Common myeloid progenitor, CD34-positive (primary cell): ENCODE measurements around the gene C11orf21.

Source experiments
- CTCF ChIA-PET: fragments of 350-600 bp; sonication (Branson Sonifier 250); formaldehyde crosslinking; loops from one replicate; lab custom pipeline; 2021; ENCODE audit warnings: antibody characterized with exemption; lab: Charles Lee
- POLR2A ChIA-PET: fragments of 350-600 bp; sonication (Branson Sonifier 250); formaldehyde crosslinking; loops from one replicate; lab custom pipeline; 2021; ENCODE audit warnings: antibody characterized with exemption; lab: Charles Lee
- DNase-seq, 3 donors: peaks; one replicate each; pipeline versions ENCODE4 v3.0.0 to v3.0.0-alpha.2; 2013
- H3K27ac ChIP-seq, 2 experiments: 1 replicate in 1 of 2; 2 replicates in 1 of 2; pipeline ENCODE4 v1.7.0; 2013; ENCODE audit warnings: inconsistent platforms in 2 of 2, low read length in 2 of 2, mild to moderate bottlenecking in 2 of 2, low read depth in 1 of 2, moderate library complexity in 1 of 2; ENCODE audit not compliant: severe bottlenecking in 2 of 2, insufficient read depth in 1 of 2, poor library complexity in 1 of 2
- H3K27me3 ChIP-seq, 5 experiments: replicated peaks in 2 of 5; 1 replicate in 3 of 5; 2 replicates in 2 of 5; pipeline versions ENCODE4 v1.6.1 to v1.7.0; 2013; ENCODE audit warnings: low read length in 4 of 5, mild to moderate bottlenecking in 2 of 5, moderate library complexity in 2 of 5, inconsistent platforms in 1 of 5; ENCODE audit not compliant: insufficient read depth in 5 of 5, control insufficient read depth in 4 of 5
- H3K36me3 ChIP-seq, 4 experiments: 1 replicate in 2 of 4; 2 replicates in 2 of 4; pipeline versions ENCODE4 v1.6.1 to v1.7.0; 2013; ENCODE audit warnings: low read length in 3 of 4, control low read depth in 1 of 4, mild to moderate bottlenecking in 1 of 4; ENCODE audit not compliant: control insufficient read depth in 4 of 4, insufficient read depth in 4 of 4
- H3K4me1 ChIP-seq, 4 experiments: 1 replicate in 3 of 4; 2 replicates in 1 of 4; pipeline versions ENCODE4 v1.6.1 to v1.7.1; 2013; ENCODE audit warnings: low read length in 3 of 4, mild to moderate bottlenecking in 3 of 4, control low read depth in 1 of 4, inconsistent platforms in 1 of 4, moderate library complexity in 1 of 4; ENCODE audit not compliant: control insufficient read depth in 4 of 4, insufficient read depth in 4 of 4; ENCODE audit errors: control extremely low read depth in 1 of 4
- H3K4me3 ChIP-seq, 7 experiments: 1 replicate in 4 of 7; 2 replicates in 3 of 7; pipeline versions ENCODE4 v1.5.1 to v1.7.0; 2013; ENCODE audit warnings: mild to moderate bottlenecking in 7 of 7, low read length in 6 of 7, moderate library complexity in 6 of 7, inconsistent platforms in 2 of 7, low read depth in 2 of 7, control low read depth in 1 of 7; ENCODE audit not compliant: insufficient read depth in 4 of 7, control insufficient read depth in 1 of 7; ENCODE audit errors: extremely low read depth in 1 of 7
- H3K9me3 ChIP-seq, 5 experiments: 1 replicate in 4 of 5; 2 replicates in 1 of 5; pipeline versions ENCODE4 v1.6.1 to v1.7.1; 2013; ENCODE audit warnings: low read length in 4 of 5, mild to moderate bottlenecking in 2 of 5, inconsistent platforms in 1 of 5, low read depth in 1 of 5, moderate library complexity in 1 of 5; ENCODE audit not compliant: control insufficient read depth in 4 of 5, insufficient read depth in 2 of 5; ENCODE audit errors: control extremely low read depth in 1 of 5
- WGBS: methylation state at CpG from one replicate; pipeline ENCODE4 v1.1.5; 2013; ENCODE audit not compliant: insufficient coverage; 5-methylcytosine and 5-hydroxymethylcytosine counted together

The C11orf21 gene

DNA sequence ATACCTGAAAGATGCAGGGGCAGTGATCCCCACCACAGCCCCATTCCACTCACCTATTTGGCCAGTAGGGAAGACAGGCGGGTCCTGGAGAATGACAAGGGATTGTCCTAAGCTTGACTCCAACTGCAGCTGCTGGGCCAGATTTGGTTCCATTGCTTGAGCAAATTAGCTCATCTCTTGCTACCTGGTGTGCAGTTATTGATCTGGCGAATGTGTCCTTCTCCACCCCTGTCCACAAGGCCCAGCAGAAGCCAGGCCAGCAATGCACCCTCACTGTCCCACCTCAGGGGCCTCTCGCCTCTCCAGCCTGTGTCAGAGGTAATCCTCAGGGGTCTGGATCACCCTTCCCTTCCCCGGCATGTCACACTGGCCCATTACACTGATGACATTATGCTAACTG is 23.4 kb upstream of the C11orf21 start:
- Histone ChIP-seq H3K27ac (no peak overlapping the region), H3K4me3 (no peak overlapping the region), H3K27me3 (peaks cover 0 to 30% (median 7%) of the 10 kb centered on the region in 5 experiments), H3K9me3 (peaks cover 0 to 5% (median 1%) of the 10 kb centered on the region in 5 experiments), H3K4me1 (no peaks in the 10 kb centered on the region), H3K36me3 (no peaks in the 10 kb centered on the region)
- WGBS = 100% methylated on average over 2 of the region's 4 CpGs
- POLR2A ChIA-PET = interaction anchor here (0.5 kb wide), 2 partner anchors 20 to 1180 kb away, joined by 3 to 5 read pairs; no protein-coding TSS in a partner anchor
- DNase-seq = no peak
- CTCF ChIA-PET = interaction anchor here (0.9 to 1.1 kb wide), 2 partner anchors 19 to 20 kb away, joined by 3 to 4 read pairs; no protein-coding TSS in a partner anchor

GRCh38 chr11:2321311-2321683 is 19.6 kb upstream of the C11orf21 start:
- peaks cover 0 to 9% (median 2%) of the 10 kb centered on the region in 5 experiments for H3K27me3 ChIP-seq
- ChIA-PET CTCF (interaction anchor here (1.0 to 1.6 kb wide), 3 partner anchors 10 to 98 kb away, joined by 3 to 6 read pairs (median 3); partner anchors contain the start of genes C11orf21 and TSPAN32), POLR2A (no interaction called here)
- WGBS = 80% methylated on average over 5 of the region's 6 CpGs
- no peak for DNase-seq
- H3K4me3 ChIP-seq = no peak overlapping the region
- H3K27ac ChIP-seq = no peak overlapping the region
- H3K36me3 ChIP-seq = peaks cover 0 to 6% (median 0%) of the 10 kb centered on the region in 4 experiments
- peaks cover 0 to 5% (median 1%) of the 10 kb centered on the region in 5 experiments for H3K9me3 ChIP-seq
- peaks cover 0 to 2% (median 0%) of the 10 kb centered on the region in 4 experiments for H3K4me1 ChIP-seq

GRCh38 chr11:2320568-2321310 is 19.0 kb upstream of the C11orf21 start:
- DNase-seq = no peak
- peaks cover 0 to 7% (median 0%) of the 10 kb centered on the region in 4 experiments for H3K36me3 ChIP-seq
- peaks cover 0 to 6% (median 1%) of the 10 kb centered on the region in 4 experiments for H3K4me1 ChIP-seq
- peaks cover 0 to 8% (median 2%) of the 10 kb centered on the region in 5 experiments for H3K27me3 ChIP-seq
- ChIA-PET CTCF (interaction anchor here (1.0 to 5.4 kb wide), 4 partner anchors 9 to 99 kb away, joined by 3 to 31 read pairs (median 6); partner anchors contain the start of genes C11orf21 and TSPAN32), POLR2A (no interaction called here)
- H3K4me3 ChIP-seq = no peak overlapping the region
- no peak overlapping the region for H3K27ac ChIP-seq
- peaks cover 0 to 5% (median 1%) of the 10 kb centered on the region in 5 experiments for H3K9me3 ChIP-seq
- WGBS = 86% methylated on average over 21 of the region's 23 CpGs

GRCh38 chr11:2319791-2320472 is 18.2 kb upstream of the C11orf21 start:
- ChIA-PET CTCF (interaction anchor here (1.1 to 5.4 kb wide), 4 partner anchors 8 to 100 kb away, joined by 3 to 31 read pairs (median 6); no protein-coding TSS in a partner anchor), POLR2A (no interaction called here)
- no peak overlapping the region for H3K4me3 ChIP-seq
- peaks cover 0 to 3% (median 2%) of the 10 kb centered on the region in 5 experiments for H3K27me3 ChIP-seq
- H3K9me3 ChIP-seq = peaks cover 0 to 5% (median 0%) of the 10 kb centered on the region in 5 experiments
- H3K36me3 ChIP-seq = peaks cover 0 to 7% (median 0%) of the 10 kb centered on the region in 4 experiments
- 91% methylated on average over 10 of the region's 10 CpGs for WGBS
- no peak for DNase-seq
- H3K27ac ChIP-seq = no peak overlapping the region
- peaks cover 0 to 13% (median 4%) of the 10 kb centered on the region in 4 experiments for H3K4me1 ChIP-seq

DNA sequence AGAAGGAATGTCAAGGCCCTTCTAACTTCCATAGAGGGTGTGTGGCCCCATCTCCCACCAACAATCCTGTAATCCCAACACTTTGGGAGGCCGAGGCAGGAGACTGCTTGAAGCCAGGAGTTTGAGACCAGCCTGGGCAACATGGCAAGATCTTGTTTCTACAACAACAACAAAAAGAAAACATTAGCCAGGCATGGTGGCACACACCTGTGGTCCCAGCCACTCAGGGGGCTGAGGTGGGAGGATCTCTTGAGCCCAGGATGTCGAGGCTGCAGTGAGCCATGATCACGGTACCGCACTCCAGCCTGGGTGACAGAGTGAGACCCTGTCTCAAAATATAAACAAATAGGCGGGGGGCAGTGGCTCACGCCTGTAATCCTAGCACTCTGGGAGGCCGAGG is 17.0 kb upstream of the C11orf21 start:
- WGBS = 92% methylated on average over 5 of the region's 7 CpGs
- Histone ChIP-seq H3K36me3 (peaks cover 0 to 7% (median 0%) of the 10 kb centered on the region in 4 experiments), H3K4me1 (peaks cover 0 to 22% (median 13%) of the 10 kb centered on the region in 4 experiments), H3K27me3 (peaks cover 0 to 2% (median 0%) of the 10 kb centered on the region in 5 experiments), H3K27ac (no peak overlapping the region), H3K4me3 (no peak overlapping the region), H3K9me3 (peaks cover 0 to 2% (median 0%) of the 10 kb centered on the region in 5 experiments)
- DNase-seq = no peak
- ChIA-PET POLR2A (no interaction called here), CTCF (interaction anchor here (0.7 to 5.4 kb wide), 3 partner anchors 13 to 119 kb away, joined by 3 to 31 read pairs (median 3); partner anchors contain the start of gene TSSC4)

DNA sequence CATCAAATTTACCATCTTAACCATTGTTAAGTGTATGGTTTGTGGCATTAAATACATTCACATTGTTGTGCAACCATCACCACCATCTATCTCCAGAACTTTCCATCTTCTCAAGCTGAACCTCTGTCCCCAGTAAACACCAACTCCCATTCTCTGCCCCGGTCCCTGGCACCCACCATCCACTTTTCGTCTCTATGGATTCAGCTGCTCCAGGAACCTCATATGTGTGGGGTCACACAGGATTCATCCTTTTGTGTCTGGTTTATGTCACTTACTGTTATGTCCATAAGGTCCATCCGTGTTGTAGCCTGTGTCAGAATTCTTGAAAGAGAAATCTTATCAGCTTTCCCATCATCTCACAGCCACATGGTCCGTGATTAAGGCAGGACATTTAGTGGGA is 16.4 kb upstream of the C11orf21 start:
- H3K4me1 ChIP-seq = peaks cover 0 to 25% (median 13%) of the 10 kb centered on the region in 4 experiments
- peaks cover 0 to 7% (median 0%) of the 10 kb centered on the region in 4 experiments for H3K36me3 ChIP-seq
- CTCF ChIA-PET = interaction anchor here (0.6 to 5.4 kb wide), 3 partner anchors 13 to 119 kb away, joined by 3 to 31 read pairs (median 3); no protein-coding TSS in a partner anchor
- no peak for DNase-seq
- POLR2A ChIA-PET = no interaction called here
- WGBS = 100% methylated on average over 4 of the region's 4 CpGs
- H3K4me3 ChIP-seq = no peak overlapping the region
- H3K27ac ChIP-seq = no peak overlapping the region
- peaks cover 0 to 2% (median 0%) of the 10 kb centered on the region in 5 experiments for H3K27me3 ChIP-seq
- H3K9me3 ChIP-seq = peaks cover 0 to 2% (median 0%) of the 10 kb centered on the region in 5 experiments
